ENCODE data around the gene OR2V1.
"Not testable (repeated sequence)": the region's sequence is repeated elsewhere in the genome, so short reads cannot be mapped to it uniquely, and the experiment has no call there.

Gene OR2V1

GRCh38 chr5:181101030-181101641 lies 29.8 kb downstream of the OR2V1 start:
- H3K79me2 ChIP-seq (ENCODE audit: control insufficient read depth, insufficient read depth, low read length, unreplicated experiment); H3K4me3 ChIP-seq (ENCODE audit: low read depth, low read length); H3K27ac ChIP-seq (ENCODE audit: low read depth, low read length); H3K4me1 ChIP-seq (ENCODE audit: control insufficient read depth, insufficient read depth, low read length, unreplicated experiment); H2AFZ ChIP-seq (ENCODE audit: low read length, unreplicated experiment); H3K36me3 ChIP-seq (ENCODE audit: insufficient read depth, low read length): not testable (repeated sequence)
- H3K27me3 ChIP-seq (ENCODE audit: insufficient read depth, low read length): peaks cover 34% of the 10 kb centered on the region

DNA sequence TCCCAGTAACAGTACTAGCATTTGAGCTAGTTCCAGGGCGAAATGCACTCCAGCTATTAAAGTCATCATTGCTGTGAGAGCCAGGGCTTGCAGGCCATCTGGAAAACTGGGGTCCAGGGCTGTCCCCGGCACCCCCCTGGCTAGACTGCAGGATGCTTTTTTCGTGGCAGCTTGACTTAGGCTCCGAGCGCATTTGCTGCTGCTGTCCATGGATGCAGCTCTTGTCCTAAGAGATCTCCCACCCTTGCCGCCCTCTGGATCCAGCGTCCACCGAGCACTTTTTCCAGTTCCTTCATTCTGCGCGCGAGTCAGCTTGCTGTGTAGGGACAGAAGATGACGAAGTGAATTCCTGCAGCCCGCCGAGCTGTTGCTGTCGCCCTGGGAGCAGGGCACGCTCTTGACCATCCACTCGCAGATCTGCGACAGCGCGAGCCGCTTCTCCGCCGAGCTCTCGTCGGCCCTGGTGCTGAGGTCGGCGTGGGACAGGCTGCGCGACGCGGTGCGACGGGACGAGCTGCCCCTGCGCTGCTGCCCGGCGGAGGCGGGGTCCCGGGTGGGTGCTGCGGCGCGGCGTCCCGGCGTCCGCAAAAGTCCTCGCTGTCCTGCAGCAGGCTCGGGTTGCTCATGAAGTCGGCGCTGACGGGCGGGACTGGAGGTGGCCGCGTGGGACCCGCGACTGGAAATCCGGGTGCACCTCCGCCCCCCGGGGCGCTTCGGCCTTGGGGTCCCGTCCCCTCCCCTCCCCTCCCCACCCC lies 30.7 kb downstream of the OR2V1 start:
- Histone ChIP-seq H3K4me3 (ENCODE audit: low read depth, low read length) (no peak overlapping the region), H3K79me2 (ENCODE audit: control insufficient read depth, insufficient read depth, low read length, unreplicated experiment) (no peaks in the 10 kb centered on the region), H2AFZ (ENCODE audit: low read length, unreplicated experiment) (no peak overlapping the region), H3K36me3 (ENCODE audit: insufficient read depth, low read length) (no peaks in the 10 kb centered on the region), H3K27me3 (ENCODE audit: insufficient read depth, low read length) (peaks cover 26% of the 10 kb centered on the region), H3K27ac (ENCODE audit: low read depth, low read length) (no peak overlapping the region), H3K4me1 (ENCODE audit: control insufficient read depth, insufficient read depth, low read length, unreplicated experiment) (no peaks in the 10 kb centered on the region)

- no peak overlapping the region for H3K27ac ChIP-seq (ENCODE audit: low read depth, low read length)
- H3K4me1 ChIP-seq (ENCODE audit: control insufficient read depth, insufficient read depth, low read length, unreplicated experiment): no peaks in the 10 kb centered on the region
- no peaks in the 10 kb centered on the region for H3K79me2 ChIP-seq (ENCODE audit: control insufficient read depth, insufficient read depth, low read length, unreplicated experiment)
- H3K27me3 ChIP-seq (ENCODE audit: insufficient read depth, low read length): peaks cover 24% of the 10 kb centered on the region
- H2AFZ ChIP-seq (ENCODE audit: low read length, unreplicated experiment): no peak overlapping the region
- H3K4me3 ChIP-seq (ENCODE audit: low read depth, low read length): no peak overlapping the region
- H3K36me3 ChIP-seq (ENCODE audit: insufficient read depth, low read length): no peaks in the 10 kb centered on the region
Measured at GRCh38 chr5:181099602-181100086, 31.3 kb downstream of the OR2V1 start.

- Histone ChIP-seq H3K79me2 (ENCODE audit: control insufficient read depth, insufficient read depth, low read length, unreplicated experiment) (no peaks in the 10 kb centered on the region), H3K36me3 (ENCODE audit: insufficient read depth, low read length) (no peaks in the 10 kb centered on the region), H3K27ac (ENCODE audit: low read depth, low read length) (no peak overlapping the region), H3K4me1 (ENCODE audit: control insufficient read depth, insufficient read depth, low read length, unreplicated experiment) (no peaks in the 10 kb centered on the region), H2AFZ (ENCODE audit: low read length, unreplicated experiment) (no peak overlapping the region), H3K27me3 (ENCODE audit: insufficient read depth, low read length) (peaks cover 18% of the 10 kb centered on the region), H3K4me3 (ENCODE audit: low read depth, low read length) (no peak overlapping the region)
Measured at GRCh38 chr5:181098762-181099601, 32.0 kb downstream of the OR2V1 start.

- not testable (repeated sequence) for H3K4me3 ChIP-seq (ENCODE audit: low read depth, low read length); H3K4me1 ChIP-seq (ENCODE audit: control insufficient read depth, insufficient read depth, low read length, unreplicated experiment); H3K27ac ChIP-seq (ENCODE audit: low read depth, low read length); H3K36me3 ChIP-seq (ENCODE audit: insufficient read depth, low read length); H3K79me2 ChIP-seq (ENCODE audit: control insufficient read depth, insufficient read depth, low read length, unreplicated experiment); H2AFZ ChIP-seq (ENCODE audit: low read length, unreplicated experiment)
- peaks cover 18% of the 10 kb centered on the region for H3K27me3 ChIP-seq (ENCODE audit: insufficient read depth, low read length)
Measured at GRCh38 chr5:181097759-181098491, 33.0 kb downstream of the OR2V1 start.

DNA sequence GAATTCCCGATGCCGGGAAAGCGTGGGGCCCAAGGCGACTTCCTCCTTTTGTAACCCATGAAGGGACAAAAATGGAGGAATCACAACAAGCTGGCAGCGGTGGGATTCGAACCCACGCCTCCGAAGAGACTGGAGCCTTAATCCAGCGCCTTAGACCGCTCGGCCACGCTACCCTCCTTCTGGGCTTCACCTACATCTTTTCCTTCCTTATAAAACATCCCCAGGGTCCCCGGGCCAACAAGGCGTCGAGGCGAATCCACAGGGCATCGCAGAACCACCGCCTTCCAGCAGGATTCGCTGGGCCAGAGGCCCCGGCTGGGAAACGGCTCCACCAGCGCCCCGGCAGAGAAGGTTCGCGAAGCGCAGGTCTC lies 33.6 kb downstream of the OR2V1 start:
- H3K4me3 ChIP-seq (ENCODE audit: low read depth, low read length); H2AFZ ChIP-seq (ENCODE audit: low read length, unreplicated experiment); H3K27ac ChIP-seq (ENCODE audit: low read depth, low read length); H3K4me1 ChIP-seq (ENCODE audit: control insufficient read depth, insufficient read depth, low read length, unreplicated experiment); H3K79me2 ChIP-seq (ENCODE audit: control insufficient read depth, insufficient read depth, low read length, unreplicated experiment); H3K36me3 ChIP-seq (ENCODE audit: insufficient read depth, low read length): not testable (repeated sequence)
- H3K27me3 ChIP-seq (ENCODE audit: insufficient read depth, low read length): peaks cover 18% of the 10 kb centered on the region

GRCh38 chr5:181096721-181097382 lies 34.1 kb downstream of the OR2V1 start:
- H3K4me3 ChIP-seq (ENCODE audit: low read depth, low read length); H3K4me1 ChIP-seq (ENCODE audit: control insufficient read depth, insufficient read depth, low read length, unreplicated experiment); H3K36me3 ChIP-seq (ENCODE audit: insufficient read depth, low read length); H2AFZ ChIP-seq (ENCODE audit: low read length, unreplicated experiment); H3K79me2 ChIP-seq (ENCODE audit: control insufficient read depth, insufficient read depth, low read length, unreplicated experiment); H3K27ac ChIP-seq (ENCODE audit: low read depth, low read length): not testable (repeated sequence)
- H3K27me3 ChIP-seq (ENCODE audit: insufficient read depth, low read length): peaks cover 18% of the 10 kb centered on the region

DNA sequence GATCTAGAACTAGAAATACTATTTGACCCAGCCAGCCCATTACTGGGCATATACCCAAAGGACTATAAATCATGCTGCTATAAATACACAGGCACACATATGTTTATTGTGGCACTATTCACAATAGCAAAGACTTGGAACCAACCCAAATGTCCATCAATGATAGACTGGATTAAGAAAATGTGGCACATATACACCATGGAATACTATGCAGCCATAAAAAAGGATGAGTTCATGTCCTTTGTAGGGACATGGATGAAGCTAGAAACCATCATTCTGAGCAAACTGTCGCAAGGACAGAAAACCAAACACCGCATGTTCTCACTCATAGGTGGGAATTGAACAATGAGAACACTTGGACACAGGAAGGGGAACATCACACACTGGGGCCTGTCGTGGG lies 35.8 kb downstream of the OR2V1 start:
- H3K27ac ChIP-seq (ENCODE audit: low read depth, low read length); H3K4me3 ChIP-seq (ENCODE audit: low read depth, low read length); H3K79me2 ChIP-seq (ENCODE audit: control insufficient read depth, insufficient read depth, low read length, unreplicated experiment); H3K4me1 ChIP-seq (ENCODE audit: control insufficient read depth, insufficient read depth, low read length, unreplicated experiment); H3K36me3 ChIP-seq (ENCODE audit: insufficient read depth, low read length); H2AFZ ChIP-seq (ENCODE audit: low read length, unreplicated experiment): not testable (repeated sequence)
- H3K27me3 ChIP-seq (ENCODE audit: insufficient read depth, low read length): peaks cover 14% of the 10 kb centered on the region

- Histone ChIP-seq H3K4me1 (ENCODE audit: control insufficient read depth, insufficient read depth, low read length, unreplicated experiment) (no peaks in the 10 kb centered on the region), H3K27me3 (ENCODE audit: insufficient read depth, low read length) (peaks cover under 1% of the 10 kb centered on the region; the same call in 1 of the 2 replicates), H3K79me2 (ENCODE audit: control insufficient read depth, insufficient read depth, low read length, unreplicated experiment) (no peaks in the 10 kb centered on the region), H3K4me3 (ENCODE audit: low read depth, low read length) (no peak overlapping the region), H3K27ac (ENCODE audit: low read depth, low read length) (no peak overlapping the region), H2AFZ (ENCODE audit: low read length, unreplicated experiment) (no peak overlapping the region), H3K36me3 (ENCODE audit: insufficient read depth, low read length) (no peaks in the 10 kb centered on the region)
Measured at GRCh38 chr5:181092428-181092827, 38.5 kb downstream of the OR2V1 start.

DNA sequence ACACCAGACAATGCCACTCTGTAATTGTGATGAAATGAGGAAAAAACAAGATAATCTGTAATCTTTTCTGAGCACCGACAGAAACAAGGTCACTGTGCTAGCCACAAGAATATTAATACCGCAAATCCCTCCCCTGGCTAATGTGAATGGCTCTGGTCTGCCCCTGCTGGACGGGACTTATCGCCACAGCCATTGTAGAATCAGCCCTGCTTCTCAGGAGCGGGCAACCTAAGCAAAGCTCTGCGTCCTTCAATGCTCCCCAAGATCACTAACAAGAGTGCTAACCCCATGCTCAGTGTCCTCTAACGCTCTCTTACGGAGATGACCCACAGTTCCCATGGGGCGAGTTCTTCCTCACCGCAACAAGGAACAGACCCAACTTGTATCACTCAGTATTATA lies 42.7 kb downstream of the OR2V1 start:
- Histone ChIP-seq H3K27ac (ENCODE audit: low read depth, low read length) (no peak overlapping the region), H3K36me3 (ENCODE audit: insufficient read depth, low read length) (no peaks in the 10 kb centered on the region), H3K79me2 (ENCODE audit: control insufficient read depth, insufficient read depth, low read length, unreplicated experiment) (no peaks in the 10 kb centered on the region), H3K4me1 (ENCODE audit: control insufficient read depth, insufficient read depth, low read length, unreplicated experiment) (no peaks in the 10 kb centered on the region), H2AFZ (ENCODE audit: low read length, unreplicated experiment) (no peak overlapping the region), H3K4me3 (ENCODE audit: low read depth, low read length) (no peak overlapping the region), H3K27me3 (ENCODE audit: insufficient read depth, low read length) (peaks cover 42% of the 10 kb centered on the region)
